HG03103 (cell line): ENCODE measurements around the gene SMIM41.
A peak's percentile ranks its signal among the peaks of the same experiment; 100 is the strongest.

Experiments used
- ATAC-seq: cut with Tn5 transposase; IDR thresholded peaks from one replicate; pipeline ENCODE4 v1.9.1; 2021; ENCODE audit warnings: low read depth; ENCODE audit not compliant: unreplicated experiment

The SMIM41 gene

DNA sequence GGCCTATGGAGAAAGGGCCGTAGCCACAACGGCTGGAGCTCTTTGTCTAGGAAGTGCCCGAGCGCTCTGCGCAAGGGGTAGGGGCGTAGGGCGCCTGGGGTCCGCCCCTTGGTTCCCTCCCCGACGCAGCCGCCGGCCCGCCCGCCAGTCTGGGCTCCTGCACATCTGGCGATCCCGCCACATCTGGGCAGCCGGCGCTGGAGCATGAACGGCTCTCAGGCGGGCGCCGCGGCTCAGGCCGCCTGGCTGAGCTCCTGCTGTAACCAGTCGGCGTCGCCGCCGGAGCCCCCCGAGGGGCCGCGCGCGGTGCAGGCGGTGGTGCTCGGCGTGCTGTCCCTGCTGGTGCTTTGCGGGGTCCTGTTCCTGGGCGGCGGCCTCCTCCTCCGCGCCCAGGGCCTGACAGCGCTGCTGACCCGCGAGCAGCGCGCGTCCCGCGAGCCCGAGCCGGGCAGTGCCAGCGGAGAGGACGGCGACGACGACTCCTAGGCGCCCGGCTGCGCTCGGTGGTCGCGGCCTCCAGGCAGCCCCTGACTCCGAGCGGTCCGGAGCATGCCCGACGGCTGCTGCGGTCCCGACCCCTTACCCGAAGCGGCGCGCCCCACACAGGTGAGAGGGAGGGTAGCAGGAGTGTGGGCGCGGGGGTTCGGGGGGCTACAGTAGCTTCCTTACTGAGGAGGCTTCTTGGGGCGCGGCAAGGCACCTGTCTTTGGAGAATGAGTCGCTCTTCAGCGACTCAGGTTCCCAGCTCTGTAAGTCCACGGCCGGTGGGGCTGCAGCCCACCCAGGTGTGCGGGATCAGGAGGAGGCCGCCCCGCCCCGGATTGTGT, at the start of gene SMIM41:
TSS of gene SMIM41 (plus strand) at position 129 of the 827 bp plus-strand sequence. CDS start at position 205, 76 bp downstream.
- ATAC-seq, result no peak

DNA sequence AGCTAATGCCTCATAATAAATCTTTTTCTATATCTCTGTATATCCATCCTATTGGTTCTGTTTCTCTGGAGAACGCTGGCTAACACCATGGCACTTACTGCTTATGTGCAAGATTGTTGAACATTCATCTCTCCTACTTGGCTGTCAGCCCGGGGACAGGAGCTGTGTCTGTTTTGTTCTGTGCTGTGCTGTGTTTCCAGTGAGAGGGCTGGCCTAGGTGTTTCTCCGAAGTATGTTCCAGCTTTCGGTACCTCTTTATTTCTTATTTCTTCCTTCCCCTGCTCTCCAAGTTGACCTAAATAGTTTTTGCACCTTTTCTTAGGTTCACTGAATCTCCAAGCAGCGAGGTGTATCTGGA, 47.1 kb upstream of the SMIM41 start:
- ATAC-seq, result no peak

DNA sequence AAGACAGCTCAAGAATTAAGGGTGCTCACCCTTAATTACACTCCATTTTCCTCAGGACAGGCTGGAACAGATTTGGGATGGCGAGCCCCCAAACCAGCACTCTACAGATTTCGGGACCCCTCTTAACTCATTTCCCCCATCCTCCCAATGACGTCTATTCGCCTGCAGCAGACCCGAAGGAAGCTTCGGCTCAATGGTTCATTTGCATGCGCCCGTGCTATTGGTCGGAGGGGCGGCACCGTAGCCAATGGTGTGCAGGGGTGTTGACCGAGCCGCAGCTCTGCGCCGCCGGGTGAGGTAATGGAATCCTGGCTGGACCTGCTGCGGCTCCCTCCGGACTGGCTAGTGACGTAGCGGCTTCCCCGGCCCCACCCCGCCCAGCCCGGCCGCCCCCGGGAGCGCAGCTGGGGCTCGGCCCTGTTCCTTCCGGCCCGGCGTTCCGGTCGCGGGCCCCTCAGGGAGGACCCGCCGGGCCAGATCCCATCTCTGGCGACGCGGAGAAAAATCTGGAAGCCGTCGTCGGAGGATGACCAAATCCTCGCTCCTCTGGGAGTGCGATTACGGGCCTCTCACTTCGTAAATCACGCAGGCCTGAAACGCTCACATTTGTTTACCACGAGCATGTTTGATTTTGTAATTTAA, 46.6 kb upstream of the SMIM41 start:
- peak; percentile 80 for ATAC-seq

DNA sequence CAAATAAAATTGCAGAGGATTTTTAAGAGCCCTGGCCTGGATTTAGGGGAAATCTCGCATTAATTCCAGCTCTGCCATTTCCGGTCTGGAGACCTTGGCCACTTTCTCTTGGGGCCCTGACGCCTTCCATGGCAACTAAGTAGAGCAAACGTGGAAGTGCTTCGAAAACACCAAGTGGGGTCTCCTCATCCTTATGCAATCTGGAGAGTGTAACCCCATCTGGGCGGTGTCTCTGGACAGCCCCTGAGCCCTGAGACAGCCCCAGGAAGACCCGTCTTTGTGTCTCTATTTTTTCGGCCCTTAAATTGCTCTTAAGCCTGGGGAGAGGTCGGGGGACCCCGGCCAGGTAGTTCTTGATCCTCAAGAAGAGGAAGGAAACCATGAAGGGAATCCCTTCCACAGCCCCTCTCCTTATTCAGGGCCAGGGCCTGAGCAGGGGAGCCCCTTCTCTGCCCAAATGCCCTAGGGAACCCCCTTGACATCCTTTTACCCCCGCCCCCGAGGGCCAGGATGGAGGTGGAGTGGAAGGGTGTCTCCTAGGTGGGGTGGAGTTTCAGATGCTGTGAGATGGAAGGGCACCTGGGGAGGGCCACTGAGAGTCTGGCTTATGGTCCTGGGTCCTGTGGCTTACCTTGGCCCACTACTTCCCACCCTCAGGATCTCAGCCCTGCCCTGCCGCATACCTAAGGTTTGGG, 45.9 kb upstream of the SMIM41 start:
- no peak for ATAC-seq

DNA sequence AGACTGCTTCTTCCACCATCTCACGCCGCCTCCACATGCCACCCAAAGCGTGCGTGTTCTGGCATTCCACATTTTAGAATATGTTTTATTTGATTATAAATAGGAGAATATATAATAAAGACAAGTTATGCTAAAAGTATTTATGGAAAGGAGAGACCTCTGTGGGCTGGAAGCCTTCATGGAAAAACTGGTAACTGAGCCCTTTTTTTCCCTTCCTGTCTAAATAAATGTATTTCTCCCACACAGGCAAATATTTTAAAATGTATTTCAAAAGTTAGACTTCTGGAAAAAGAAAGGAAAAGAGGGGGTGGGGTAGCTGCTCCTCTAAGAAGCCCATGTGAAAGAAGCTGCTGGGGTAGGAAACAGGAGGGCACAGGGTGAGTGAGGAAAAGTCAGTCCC, 44.3 kb upstream of the SMIM41 start:
- ATAC-seq, result no peak

DNA sequence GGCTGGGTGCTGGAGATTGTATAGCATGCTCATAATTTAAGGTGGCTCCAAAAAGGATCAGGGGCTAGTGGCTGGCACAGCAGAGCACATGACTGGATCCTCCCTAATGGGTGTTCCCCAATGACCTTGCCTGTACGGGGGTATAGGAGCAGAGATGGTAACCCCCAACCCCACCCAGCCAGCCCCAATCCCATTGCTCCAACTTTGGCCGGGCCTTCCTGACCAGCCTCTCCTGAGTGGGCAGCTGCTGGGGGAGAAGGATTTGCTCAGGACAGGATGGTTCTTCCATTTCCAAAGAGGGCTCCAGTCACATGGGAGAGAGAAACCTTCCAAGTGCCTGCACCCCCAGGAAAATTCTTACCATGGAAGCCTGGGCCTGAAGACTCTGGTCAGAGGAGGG, 43.6 kb upstream of the SMIM41 start:
- ATAC-seq, result no peak

DNA sequence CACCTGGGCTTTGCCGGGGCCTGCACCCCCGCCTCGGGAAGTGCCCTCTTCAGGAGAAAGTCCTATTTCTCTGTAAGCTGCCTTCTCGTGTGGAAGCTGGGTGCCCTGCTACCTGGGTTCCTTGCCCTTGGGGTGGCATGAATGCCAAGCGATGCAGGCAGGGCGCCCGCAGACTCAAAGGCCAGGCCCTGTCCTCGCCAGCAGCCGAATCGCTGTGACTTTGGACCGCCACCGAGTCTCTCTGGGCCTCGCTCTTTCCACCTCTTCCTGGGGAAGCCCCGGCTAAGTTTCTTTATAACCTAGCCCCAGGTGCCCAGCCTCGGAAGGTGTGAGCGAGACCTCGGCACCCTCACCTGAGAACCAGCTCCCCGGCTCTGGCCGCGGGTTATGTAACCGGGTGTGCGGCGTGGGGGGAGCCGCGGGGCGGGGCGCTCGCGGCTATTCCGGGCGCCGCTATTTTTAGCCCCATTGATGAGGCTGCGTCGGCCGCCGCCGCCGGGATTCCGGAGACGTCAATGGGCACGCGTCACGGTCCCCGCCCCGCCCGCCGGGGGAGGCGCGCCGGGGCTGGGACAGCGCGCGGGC, 42.8 kb upstream of the SMIM41 start:
- no peak for ATAC-seq

DNA sequence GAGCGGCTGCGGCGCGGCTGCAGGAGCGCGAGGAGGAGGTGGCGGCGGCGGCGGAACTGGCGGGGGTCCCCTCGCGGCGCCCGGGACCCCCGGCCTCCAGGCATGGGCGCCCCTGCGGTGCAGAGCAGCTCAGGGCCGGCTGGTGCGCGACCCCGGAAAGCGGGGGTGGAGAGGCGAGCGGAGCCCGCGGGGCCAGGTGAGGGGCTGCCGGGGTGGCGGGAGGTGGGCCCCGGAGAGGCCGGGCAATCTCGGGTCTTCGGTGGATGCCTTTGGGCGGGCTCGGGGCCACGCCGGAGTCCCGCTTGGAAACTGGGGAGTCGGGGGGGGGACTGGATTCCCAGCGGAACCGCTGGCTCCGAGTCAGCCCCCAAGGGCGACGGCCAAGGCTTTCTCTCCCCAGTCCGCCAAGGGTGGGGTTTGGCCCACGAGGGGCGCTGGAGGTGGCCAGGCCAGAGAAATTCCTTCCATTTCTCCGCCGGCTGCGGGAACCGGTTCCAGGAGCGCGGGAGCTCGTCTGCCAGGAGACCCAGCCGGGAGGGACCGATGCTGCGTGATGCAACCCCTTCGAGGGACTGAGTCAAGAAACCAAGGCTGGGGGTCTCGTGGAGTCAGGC, 42.1 kb upstream of the SMIM41 start:
- no peak for ATAC-seq

DNA sequence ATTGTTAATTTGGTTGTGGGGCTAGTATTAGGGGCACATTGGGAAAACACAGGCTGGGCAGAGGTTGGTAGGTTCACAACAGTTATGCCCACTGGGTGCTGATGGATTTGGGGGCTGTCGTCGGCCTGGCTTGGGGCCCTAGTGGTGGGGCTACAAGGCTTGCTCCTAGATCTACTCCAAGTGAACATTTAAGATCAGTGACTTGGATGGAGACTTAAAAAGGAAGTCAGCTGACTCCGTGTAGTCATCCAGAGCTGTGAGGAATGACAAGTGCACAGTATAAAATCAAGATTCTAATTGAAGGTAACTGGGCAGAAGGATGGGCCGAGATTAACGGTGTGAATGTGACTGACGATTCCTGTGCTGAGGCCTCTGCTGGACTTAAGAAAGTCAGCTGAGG, 41.1 kb upstream of the SMIM41 start:
- ATAC-seq, result no peak

DNA sequence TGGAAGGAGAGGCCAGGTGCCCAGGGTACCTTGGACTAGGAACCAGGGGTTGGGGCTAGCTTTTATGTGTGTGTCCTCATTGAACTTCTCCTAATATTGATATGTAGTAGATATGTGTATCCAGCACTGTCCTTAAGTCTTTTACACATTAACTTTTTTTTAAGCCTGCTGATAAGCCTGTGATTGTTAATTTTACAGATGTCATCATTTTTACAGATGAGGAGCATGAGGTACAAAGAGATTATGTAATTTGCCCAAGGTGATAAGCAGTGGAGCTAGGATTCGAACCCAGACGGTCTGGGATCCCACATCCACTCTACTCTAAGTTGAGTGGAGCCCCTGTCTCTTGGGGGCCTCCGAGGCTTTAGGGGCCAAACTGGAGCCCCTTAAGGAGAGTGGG, 38.5 kb upstream of the SMIM41 start:
- ATAC-seq, result no peak

DNA sequence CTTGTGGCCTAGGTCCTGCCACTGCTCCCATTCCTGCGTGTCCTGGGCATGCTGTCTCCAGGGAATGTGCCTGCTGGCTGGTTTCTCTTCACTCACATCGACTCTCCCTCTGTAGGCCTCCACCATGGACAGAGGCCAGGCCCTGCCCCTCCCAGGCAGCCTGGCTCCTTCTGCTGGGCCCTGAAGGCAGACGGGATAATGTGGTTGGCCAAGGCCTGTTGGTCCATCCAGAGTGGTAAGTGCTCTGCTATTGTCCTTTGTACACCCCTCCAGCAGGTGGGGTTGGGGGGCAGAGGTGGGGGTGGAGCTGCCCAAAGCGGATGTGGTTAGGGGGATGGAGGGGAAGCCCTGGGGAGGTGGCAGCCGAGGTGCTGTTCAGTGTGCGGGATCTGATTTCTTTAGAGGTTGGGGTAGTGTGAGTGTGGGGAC, 37.8 kb upstream of the SMIM41 start:
- no peak for ATAC-seq

DNA sequence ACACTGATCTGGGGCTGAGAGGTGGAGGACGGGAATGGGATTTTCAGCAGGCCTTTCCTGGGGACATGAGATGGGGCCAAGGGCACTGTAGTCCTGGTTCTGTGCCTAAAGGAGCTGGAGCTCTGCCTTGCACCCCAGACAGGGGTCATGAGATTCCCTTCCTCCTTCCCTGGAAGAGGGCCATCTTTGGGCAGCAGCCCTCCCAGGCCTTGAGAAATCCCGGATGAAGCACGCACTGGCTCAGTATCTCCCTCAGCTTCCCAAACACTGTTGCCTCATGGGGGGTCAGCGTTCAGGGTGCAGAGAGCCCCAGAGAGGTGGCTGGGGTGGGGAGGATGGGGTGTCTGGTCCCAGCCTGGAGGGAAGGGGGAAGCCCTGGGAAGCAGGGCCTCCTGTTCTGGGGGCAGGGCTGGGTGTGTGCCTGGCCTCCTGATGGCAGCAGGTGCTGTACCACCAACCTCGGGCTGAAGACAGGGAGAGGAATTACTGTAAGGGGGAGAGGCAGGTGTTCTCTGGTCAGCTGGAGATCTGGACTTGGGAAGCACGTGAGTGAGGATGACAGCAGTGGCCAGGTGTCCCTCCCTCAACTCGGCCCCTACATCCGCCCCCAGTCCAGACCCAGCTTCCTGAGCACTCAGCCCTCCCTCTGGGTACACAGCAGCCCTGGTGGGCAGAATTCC, 36.7 kb upstream of the SMIM41 start:
- no peak for ATAC-seq

DNA sequence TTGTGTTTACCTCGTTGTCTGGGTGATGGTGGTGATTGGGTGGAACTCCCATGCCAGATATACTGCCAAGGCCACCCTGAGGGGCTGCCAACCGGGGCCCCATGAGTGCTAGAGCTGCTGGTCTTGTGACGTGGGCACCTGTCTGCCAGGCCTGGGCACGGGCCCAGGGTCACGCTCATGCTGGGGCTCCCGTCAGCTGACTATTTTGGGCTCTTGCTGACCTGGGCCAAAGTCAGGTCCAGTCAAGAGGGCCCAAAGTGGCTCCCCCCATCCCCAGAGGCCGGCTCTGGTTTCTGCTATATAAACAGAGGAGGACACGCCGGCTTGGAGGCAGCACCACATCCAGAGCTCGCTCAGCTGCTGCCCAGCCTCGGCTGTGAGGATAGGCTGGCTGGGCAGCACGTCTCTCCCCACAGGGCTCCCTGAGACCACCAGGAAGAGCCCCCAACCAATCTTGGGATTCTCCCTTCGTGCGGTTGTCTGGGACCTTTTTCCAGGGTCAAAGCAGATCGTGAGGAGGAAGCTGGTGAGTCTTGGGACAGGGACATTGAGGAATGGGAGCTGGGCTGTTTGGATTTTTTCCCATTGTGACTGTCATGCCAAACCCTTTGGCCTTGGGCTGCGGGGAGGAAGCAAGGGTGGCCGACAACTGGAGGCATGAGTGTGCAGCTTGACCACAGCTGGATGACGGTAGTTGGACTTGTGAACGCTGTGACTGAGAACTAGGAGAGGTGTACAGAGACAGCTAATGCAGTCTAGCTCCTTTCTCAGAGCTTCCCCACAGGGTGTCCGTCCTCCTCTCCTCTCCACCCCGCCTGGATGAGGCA, 35.9 kb upstream of the SMIM41 start:
- ATAC-seq, result no peak

DNA sequence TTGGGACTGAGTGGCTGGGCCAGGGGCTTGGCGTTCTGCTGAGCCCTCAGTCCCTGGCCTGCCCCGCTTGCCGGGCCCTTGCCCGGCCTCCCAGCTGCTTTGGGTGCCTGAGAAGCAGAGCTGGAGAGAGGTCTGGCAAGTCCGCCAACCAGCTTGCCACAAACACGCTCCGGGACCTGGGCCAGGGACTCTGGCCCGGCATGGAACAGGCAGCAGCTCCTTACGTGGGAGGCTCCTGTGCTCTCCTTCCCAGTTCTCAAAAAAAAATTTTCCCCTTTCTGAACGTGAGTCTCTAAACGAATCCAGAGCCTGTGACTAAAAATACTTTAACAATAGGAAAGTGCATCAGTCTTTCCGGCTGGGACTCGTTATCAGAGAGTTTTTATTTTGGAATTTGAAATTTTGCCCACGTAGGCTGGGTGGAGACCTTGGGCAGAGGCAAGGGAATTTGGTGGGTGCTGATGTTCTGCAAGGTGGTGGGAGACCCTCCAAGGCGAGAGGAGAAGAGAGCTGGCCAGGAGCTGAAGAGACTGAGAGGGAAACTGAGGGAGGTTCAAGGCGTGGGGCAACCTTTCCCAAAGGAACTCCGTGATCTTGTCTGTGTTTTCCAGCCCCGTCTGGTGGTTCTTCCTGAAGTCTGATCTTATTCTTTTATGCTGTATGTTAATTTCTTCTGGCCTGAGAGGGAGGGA, 35.1 kb upstream of the SMIM41 start:
- ATAC-seq, result no peak

DNA sequence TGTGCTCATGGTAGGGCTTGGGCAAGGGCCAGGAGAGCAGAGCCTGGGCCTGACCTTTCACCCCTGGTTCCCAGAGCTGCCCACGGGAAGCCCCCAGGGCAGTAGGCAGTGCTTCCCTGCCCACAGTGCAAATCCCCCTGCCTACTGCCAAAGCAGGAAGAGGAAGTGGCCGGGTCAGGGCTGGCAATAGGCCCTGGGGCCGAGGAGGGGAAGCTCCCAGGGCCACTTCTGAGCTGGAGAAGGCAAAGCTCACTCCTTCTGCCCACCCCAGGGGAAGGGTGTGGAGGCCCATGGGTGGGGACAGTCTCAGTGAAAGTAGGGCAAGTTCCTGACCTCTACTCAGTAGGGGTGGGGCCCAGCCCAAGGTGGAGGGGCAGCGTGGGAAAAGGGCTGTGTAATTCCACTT, 33.7 kb upstream of the SMIM41 start:
- ATAC-seq, result no peak

DNA sequence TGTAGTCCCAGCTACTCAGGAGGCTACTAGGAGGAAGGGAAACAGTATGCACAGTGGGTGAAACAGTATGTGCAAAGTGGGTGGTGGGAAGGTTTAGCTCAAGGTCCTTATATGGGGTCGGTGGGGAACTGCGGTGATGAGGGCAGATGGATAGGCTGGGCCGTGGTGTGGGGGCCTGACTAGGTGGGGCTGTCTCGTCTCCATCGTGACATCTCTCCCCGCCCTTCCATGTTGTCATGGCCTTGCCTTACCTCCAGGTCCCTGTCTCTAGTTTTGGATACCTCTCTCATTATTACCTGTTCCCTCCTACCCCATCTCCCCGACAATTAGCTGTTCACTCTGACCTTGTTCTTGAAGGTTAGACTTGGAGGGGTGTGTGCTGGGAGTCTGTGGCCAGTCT, 32.6 kb upstream of the SMIM41 start:
- no peak for ATAC-seq

DNA sequence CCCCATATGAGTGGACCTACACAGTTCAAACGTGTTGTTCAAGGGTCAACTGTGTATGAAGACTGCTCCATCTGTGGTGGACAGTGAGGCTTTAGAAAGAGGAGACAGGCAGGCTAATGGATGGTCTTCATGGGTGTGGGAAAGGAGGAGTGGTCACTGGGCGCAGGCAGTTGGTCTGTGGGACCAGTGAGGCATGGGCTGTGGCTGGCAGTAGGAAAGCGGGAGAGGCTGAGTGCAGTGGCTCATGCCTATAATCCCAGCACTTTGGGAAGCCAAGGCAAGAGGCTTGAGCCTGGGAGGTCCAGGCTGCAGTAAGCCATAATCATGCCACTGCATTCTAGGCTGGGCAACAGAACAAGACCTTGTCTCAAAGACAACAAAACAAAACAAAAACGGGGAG, 30.2 kb upstream of the SMIM41 start:
- ATAC-seq, result no peak

DNA sequence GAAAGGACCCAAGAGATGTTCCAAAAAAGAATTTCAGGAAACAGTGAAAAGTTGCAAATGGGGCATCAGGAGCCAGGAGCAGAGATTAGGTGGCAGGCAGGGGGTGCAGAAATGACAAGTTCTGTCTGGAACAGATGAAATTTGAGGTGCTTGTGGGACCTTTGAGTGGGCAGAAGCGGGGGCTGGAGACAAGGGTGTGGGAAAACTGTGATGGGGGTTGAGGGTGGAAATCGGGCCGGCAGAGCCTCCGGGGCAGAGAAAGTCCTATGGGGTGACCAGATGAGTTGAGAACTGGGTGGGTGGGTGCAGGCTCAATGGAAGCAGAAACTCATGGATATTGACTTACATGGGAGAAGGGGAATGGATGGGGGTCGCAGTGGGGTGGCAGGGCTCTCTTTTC, 29.8 kb upstream of the SMIM41 start:
- no peak for ATAC-seq
